Peyer's patch (tissue), 4 donors: ENCODE data around the gene FLT1. TPM values are rescaled to one million over a fixed set of nuclear protein-coding genes. Genes with fewer than 3 reads are reported as not detected.
A peak's percentile ranks its signal among the peaks of the same experiment; 100 is the strongest.

ENCODE experiments used
- DNase-seq, 3 donors: peaks; one replicate each; pipeline ENCODE4 v3.0.0-alpha.2; 2017 to 2019
- H3K27ac ChIP-seq, 4 donors: fragments of 200-600 bp; sonication (generic); one replicate each; pipeline ENCODE4 v1.5.1; 2016 to 2019
- H3K27me3 ChIP-seq, 2 donors: fragments of 200-600 bp; sonication (generic); one replicate each; pipeline ENCODE4 v1.5.1; 2019
- H3K36me3 ChIP-seq, 3 donors: fragments of 200-600 bp; sonication (generic); one replicate each; pipeline ENCODE4 v1.5.1; 2016 to 2019
- H3K4me1 ChIP-seq, 4 donors: fragments of 200-600 bp; sonication (generic); one replicate each; pipeline ENCODE4 v1.5.1; 2016 to 2019
- H3K4me3 ChIP-seq, 4 donors: fragments of 200-600 bp; sonication (generic); 1 replicate in 3 of 4; 2 replicates in 1 of 4; pipeline ENCODE4 v1.5.1; 2016 to 2019; ENCODE audit warnings: mild to moderate bottlenecking in 1 of 4
- H3K9me3 ChIP-seq, 4 donors: fragments of 200-600 bp; sonication (generic); one replicate each; pipeline ENCODE4 v1.5.1; 2016 to 2019; ENCODE audit warnings: mild to moderate bottlenecking in 1 of 4
- CTCF ChIP-seq, 6 experiments: fragments of 450-650 bp in 4 of 6; fragments of 200-600 bp in 2 of 6; sonication (generic) in 1 of 6; IDR thresholded peaks; one replicate each; pipeline ENCODE4 v1.5.1; 2017 to 2019; ENCODE audit warnings: antibody characterized with exemption in 6 of 6, mild to moderate bottlenecking in 3 of 6, moderate library complexity in 1 of 6
- POLR2A ChIP-seq, 2 donors: fragments of 450-650 bp; IDR thresholded peaks; one replicate each; pipeline ENCODE4 v1.5.1; 2017; ENCODE audit warnings: antibody characterized with exemption in 2 of 2, mild to moderate bottlenecking in 2 of 2, moderate library complexity in 2 of 2
- total RNA-seq, 4 donors: library from RNA; depleted of rRNA; stranded (reverse); fragments of >200 nt; gene quantifications; one replicate each; pipeline ENCODE4 v1.1.0, GENCODE V29; 2016

Gene FLT1
- total RNA-seq, 4 donors from 2014 or later, result 3.0 to 14.0 (median 3.9) TPM

GRCh38 chr13:28411831-28412353 lies 83.0 kb downstream of the FLT1 start:
- H3K4me3 ChIP-seq, result no peak overlapping the region
- no peak for TF ChIP-seq POLR2A (IDR thresholded peaks at IDR 0.05)
- no peak for DNase-seq
- no peaks in the 10 kb centered on the region for H3K9me3 ChIP-seq
- H3K36me3 ChIP-seq, result no peaks in the 10 kb centered on the region
- H3K27me3 ChIP-seq, result no peaks in the 10 kb centered on the region
- H3K27ac ChIP-seq, result no peak overlapping the region
- H3K4me1 ChIP-seq, result no peaks in the 10 kb centered on the region

- no peak for DNase-seq
- TF ChIP-seq CTCF (IDR thresholded peaks at IDR 0.05) (no peak), POLR2A (IDR thresholded peaks at IDR 0.05) (no peak)
- H3K27ac ChIP-seq, result no peak overlapping the region
- no peaks in the 10 kb centered on the region for H3K4me1 ChIP-seq
- no peaks in the 10 kb centered on the region for H3K27me3 ChIP-seq
- H3K9me3 ChIP-seq, result no peaks in the 10 kb centered on the region
- no peak overlapping the region for H3K4me3 ChIP-seq
- no peaks in the 10 kb centered on the region for H3K36me3 ChIP-seq
Observed at GRCh38 chr13:28410096-28410495, 84.8 kb downstream of the FLT1 start.

GRCh38 chr13:28409648-28410047 lies 85.3 kb downstream of the FLT1 start:
- H3K27me3 ChIP-seq, result no peaks in the 10 kb centered on the region
- H3K27ac ChIP-seq, result no peak overlapping the region

GRCh38 chr13:28408863-28409262 lies 86.1 kb downstream of the FLT1 start:
- DNase-seq, result no peak
- Histone ChIP-seq H3K36me3 (no peaks in the 10 kb centered on the region), H3K4me1 (no peaks in the 10 kb centered on the region), H3K27ac (no peak overlapping the region), H3K27me3 (no peaks in the 10 kb centered on the region), H3K9me3 (no peaks in the 10 kb centered on the region), H3K4me3 (no peak overlapping the region)
- no peak for TF ChIP-seq CTCF (IDR thresholded peaks at IDR 0.05)
- no peak for TF ChIP-seq POLR2A (IDR thresholded peaks at IDR 0.05)

More at GRCh38 chr13:28409648-28410047, 85.3 kb downstream of the FLT1 start:
- TF ChIP-seq CTCF (IDR thresholded peaks at IDR 0.05), result no peak
- no peak for TF ChIP-seq POLR2A (IDR thresholded peaks at IDR 0.05)
- H3K4me1 ChIP-seq, result no peaks in the 10 kb centered on the region
- no peaks in the 10 kb centered on the region for H3K9me3 ChIP-seq
- H3K36me3 ChIP-seq, result no peaks in the 10 kb centered on the region
- DNase-seq, result no peak
- H3K4me3 ChIP-seq, result no peak overlapping the region

GRCh38 chr13:28408235-28408848 lies 86.6 kb downstream of the FLT1 start:
- H3K4me3 ChIP-seq, result no peak overlapping the region
- DNase-seq, result peak in 1 of 3 donors; percentile 47
- no peaks in the 10 kb centered on the region for H3K4me1 ChIP-seq
- no peak overlapping the region for H3K27ac ChIP-seq
- no peaks in the 10 kb centered on the region for H3K9me3 ChIP-seq
- TF ChIP-seq CTCF (IDR thresholded peaks at IDR 0.05) (no peak), POLR2A (IDR thresholded peaks at IDR 0.05) (no peak)
- no peaks in the 10 kb centered on the region for H3K27me3 ChIP-seq
- H3K36me3 ChIP-seq, result no peaks in the 10 kb centered on the region

- TF ChIP-seq POLR2A (IDR thresholded peaks at IDR 0.05), result no peak
- TF ChIP-seq CTCF (IDR thresholded peaks at IDR 0.05), result no peak
- Histone ChIP-seq H3K27me3 (no peaks in the 10 kb centered on the region), H3K4me1 (no peaks in the 10 kb centered on the region), H3K4me3 (no peak overlapping the region), H3K9me3 (no peaks in the 10 kb centered on the region), H3K27ac (no peak overlapping the region), H3K36me3 (no peaks in the 10 kb centered on the region)
- no peak for DNase-seq
Observed at GRCh38 chr13:28406733-28407266, 88.1 kb downstream of the FLT1 start.
